ENCODE measurements around the gene MRPS18A. TPM values are rescaled to one million over a fixed set of nuclear protein-coding genes. Genes with fewer than 3 reads are reported as not detected.
A peak's percentile ranks its signal among the peaks of the same experiment; 100 is the strongest.

MRPS18A gene
- total RNA-seq, 4 donors from 2014 or later: 23.1 to 87.4 (median 36.4) TPM

DNA sequence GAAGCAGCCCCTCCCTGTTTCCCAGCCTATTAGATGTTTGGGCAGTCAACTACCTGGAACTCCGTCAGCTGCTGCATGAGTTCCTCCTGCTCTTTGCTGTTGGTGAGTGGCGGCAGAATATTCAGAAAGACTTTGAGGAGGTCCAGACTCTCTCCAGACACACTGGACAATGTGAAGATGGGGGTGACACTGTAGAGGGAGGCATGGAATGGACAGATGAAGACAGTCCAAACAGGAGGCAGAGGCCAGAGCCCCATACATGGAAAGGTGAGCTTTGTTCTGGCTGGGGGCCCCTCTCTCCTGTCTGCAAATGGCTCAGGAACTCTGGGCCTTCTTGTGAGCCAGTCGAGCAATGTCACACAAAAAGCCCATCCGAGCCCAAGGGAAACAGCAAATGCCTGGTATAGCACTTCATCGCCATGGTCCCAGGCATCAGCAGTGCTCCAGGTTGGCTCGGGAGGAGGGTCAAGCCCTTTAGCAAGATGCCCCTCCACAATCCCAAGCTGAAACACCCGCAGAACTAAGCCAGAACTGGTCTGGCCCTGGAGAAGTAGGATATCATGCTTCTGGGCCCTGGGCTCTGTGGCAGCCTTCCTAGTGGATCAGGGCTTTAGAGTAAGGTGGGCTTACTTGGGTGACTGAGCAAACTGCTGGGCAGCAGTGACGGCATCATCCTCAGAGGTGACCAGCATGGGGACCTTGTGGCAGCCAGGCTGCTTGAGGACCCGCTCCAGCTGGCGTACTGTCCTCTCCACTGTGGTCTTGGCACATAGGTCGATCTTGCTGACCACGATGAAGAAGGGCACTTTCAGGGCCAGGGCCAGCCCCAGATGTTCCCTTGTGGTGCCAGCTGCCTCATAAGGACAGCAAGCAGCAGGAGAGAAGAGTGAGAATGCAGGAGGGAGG, 63.5 kb downstream of the MRPS18A start:
- peaks cover 5 to 9% of the 10 kb centered on the region in 2 donors for H3K4me1 ChIP-seq
- no peaks in the 10 kb centered on the region for H3K36me3 ChIP-seq
- H3K4me3 ChIP-seq: no peak overlapping the region
- no peaks in the 10 kb centered on the region for H3K9me3 ChIP-seq
- H3K27ac ChIP-seq: no peak overlapping the region
- H3K27me3 ChIP-seq: no peaks in the 10 kb centered on the region
- DNase-seq: peak in 1 of 2 donors; percentile 8
- TF ChIP-seq, protein P1, sequence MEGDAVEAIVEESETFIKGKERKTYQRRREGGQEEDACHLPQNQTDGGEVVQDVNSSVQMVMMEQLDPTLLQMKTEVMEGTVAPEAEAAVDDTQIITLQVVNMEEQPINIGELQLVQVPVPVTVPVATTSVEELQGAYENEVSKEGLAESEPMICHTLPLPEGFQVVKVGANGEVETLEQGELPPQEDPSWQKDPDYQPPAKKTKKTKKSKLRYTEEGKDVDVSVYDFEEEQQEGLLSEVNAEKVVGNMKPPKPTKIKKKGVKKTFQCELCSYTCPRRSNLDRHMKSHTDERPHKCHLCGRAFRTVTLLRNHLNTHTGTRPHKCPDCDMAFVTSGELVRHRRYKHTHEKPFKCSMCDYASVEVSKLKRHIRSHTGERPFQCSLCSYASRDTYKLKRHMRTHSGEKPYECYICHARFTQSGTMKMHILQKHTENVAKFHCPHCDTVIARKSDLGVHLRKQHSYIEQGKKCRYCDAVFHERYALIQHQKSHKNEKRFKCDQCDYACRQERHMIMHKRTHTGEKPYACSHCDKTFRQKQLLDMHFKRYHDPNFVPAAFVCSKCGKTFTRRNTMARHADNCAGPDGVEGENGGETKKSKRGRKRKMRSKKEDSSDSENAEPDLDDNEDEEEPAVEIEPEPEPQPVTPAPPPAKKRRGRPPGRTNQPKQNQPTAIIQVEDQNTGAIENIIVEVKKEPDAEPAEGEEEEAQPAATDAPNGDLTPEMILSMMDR (IDR thresholded peaks at IDR 0.05): no peak
- TF ChIP-seq POLR2A (IDR thresholded peaks at IDR 0.05): no peak
- intact Hi-C loops (cut with DNase I; ENCODE audit: low total_unique reads): no loop called here

DNA sequence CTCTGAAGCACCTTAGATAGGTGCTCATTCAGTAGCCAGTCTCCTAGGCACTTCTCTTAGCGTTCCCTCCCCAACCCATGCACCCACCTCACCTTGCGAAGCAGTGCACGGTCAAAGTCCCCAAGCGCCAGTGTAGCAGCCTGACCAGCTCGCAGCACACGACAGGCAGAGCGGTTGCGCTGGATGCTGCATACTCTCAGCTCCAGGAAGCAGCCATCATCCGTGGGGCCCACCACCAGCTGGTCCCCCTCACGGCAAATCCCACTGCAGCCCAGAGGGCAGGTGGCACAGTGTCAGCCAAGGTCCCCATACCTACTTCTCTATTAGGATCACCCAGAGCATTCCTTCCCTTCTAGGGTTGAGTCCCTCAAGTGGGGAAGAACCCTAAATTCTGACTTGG, 65.0 kb downstream of the MRPS18A start:
- intact Hi-C loops (cut with DNase I; ENCODE audit: low total_unique reads): no loop called here
- no peak overlapping the region for H3K27ac ChIP-seq
- no peaks in the 10 kb centered on the region for H3K27me3 ChIP-seq
- peaks cover 4 to 5% of the 10 kb centered on the region in 2 donors for H3K4me1 ChIP-seq
- no peaks in the 10 kb centered on the region for H3K9me3 ChIP-seq
- no peaks in the 10 kb centered on the region for H3K36me3 ChIP-seq
- no peak for TF ChIP-seq POLR2A (IDR thresholded peaks at IDR 0.05)
- TF ChIP-seq, protein P1 (IDR thresholded peaks at IDR 0.05): no peak
- no peak overlapping the region for H3K4me3 ChIP-seq
- DNase-seq: no peak

DNA sequence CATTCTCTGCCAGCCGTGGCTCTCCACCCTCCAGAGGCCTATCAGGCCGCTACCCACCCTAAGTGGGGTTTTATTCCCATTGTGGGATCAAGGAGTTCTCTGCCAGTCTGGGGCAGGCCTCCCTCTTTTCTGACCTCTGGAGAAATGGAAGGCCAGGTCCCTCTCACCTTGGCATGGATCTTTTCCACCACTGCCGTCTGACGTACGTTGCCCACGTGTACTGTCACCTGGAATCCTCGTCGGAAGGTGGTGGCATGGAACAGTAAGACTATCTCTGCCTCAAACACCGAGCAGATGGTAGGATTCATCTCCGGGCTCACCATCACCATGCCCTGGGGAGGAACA, 65.8 kb downstream of the MRPS18A start:
- Histone ChIP-seq H3K27ac (no peak overlapping the region), H3K9me3 (no peaks in the 10 kb centered on the region), H3K4me3 (no peak overlapping the region), H3K27me3 (no peaks in the 10 kb centered on the region), H3K36me3 (no peaks in the 10 kb centered on the region), H3K4me1 (no peaks in the 10 kb centered on the region)
- no peak for TF ChIP-seq POLR2A (IDR thresholded peaks at IDR 0.05)
- TF ChIP-seq, protein P1 (IDR thresholded peaks at IDR 0.05): no peak
- DNase-seq: no peak
- intact Hi-C loops (cut with DNase I; ENCODE audit: low total_unique reads): no loop called here

Other genes with a start within 250 kb of the MRPS18A start
- 1 to 10 TPM in 2 of 4 donors, not detected in 2; 1.9 to 3.3 TPM for gene DLK2, start 232.2 kb downstream of the MRPS18A start, total RNA-seq
- 10 to 100 TPM; 12.8 to 40.8 (median 21.9) TPM for gene TJAP1, start 210.2 kb downstream of the MRPS18A start, total RNA-seq
- gene LRRC73, start 177.4 kb downstream of the MRPS18A start, total RNA-seq: 1 to 10 TPM in 2 of 4 donors, not detected in 2; 1.2 to 1.5 TPM
- 100 to 1,000 TPM in 2 of 4 donors, 10 to 100 TPM in 2; 26.5 to 212 (median 92.7) TPM for gene YIPF3, start 170.9 kb downstream of the MRPS18A start, total RNA-seq
- gene POLR1C, start 170.7 kb downstream of the MRPS18A start, total RNA-seq: 10 to 100 TPM; 15.9 to 39.5 (median 26.0) TPM
- gene XPO5, start 111.8 kb downstream of the MRPS18A start, total RNA-seq: 10 to 100 TPM; 29.2 to 62.9 (median 40.8) TPM
- 10 to 100 TPM in 1 of 4 donors, 1 to 10 TPM in 3; 5.4 to 35.1 (median 8.8) TPM for gene POLH, start 111.6 kb downstream of the MRPS18A start, total RNA-seq
- gene GTPBP2, start 58.5 kb downstream of the MRPS18A start, total RNA-seq: 10 to 100 TPM; 17.9 to 67.6 (median 40.2) TPM
- 10 to 100 TPM; 12.3 to 44.3 (median 17.7) TPM for gene MAD2L1BP, start 52.0 kb downstream of the MRPS18A start, total RNA-seq
- gene RSPH9, start 42.8 kb downstream of the MRPS18A start, total RNA-seq: 1 to 10 TPM in 2 of 4 donors, not detected in 2; 1.9 to 2.0 TPM
- gene VEGFA, start 82.4 kb upstream of the MRPS18A start, total RNA-seq: 100 to 1,000 TPM in 3 of 4 donors, 10 to 100 TPM in 1; 81.0 to 247 (median 156) TPM